Fibroblast of the aortic adventitia (primary cell): Measurements from ENCODE around the gene NIBAN1. TPM values are rescaled to one million over a fixed set of nuclear protein-coding genes. Genes with fewer than 3 reads are reported as not detected.

Source experiments
- DNase-seq: peaks from one replicate; pipeline ENCODE4 v3.0.0-alpha.2; 2010; ENCODE audit warnings: low read depth
- H3K4me3 ChIP-seq: 2 replicates; pipeline ENCODE4 v1.5.1; 2011; ENCODE audit warnings: low read depth, mild to moderate bottlenecking, control low read depth, low read length, moderate library complexity
- total RNA-seq: library from RNA; depleted of rRNA; stranded (reverse); fragments of >200 nt; gene quantifications from 2 replicates; pipeline ENCODE4 v1.2.3, GENCODE V29; 2012; ENCODE audit warnings: low replicate concordance
- TF ChIP-seq, protein P1 (sequence below): IDR thresholded peaks from 2 replicates; pipeline ENCODE4 v1.5.1; 2011; ENCODE audit warnings: mild to moderate bottlenecking, low read length, control low read depth, inconsistent platforms; ENCODE audit not compliant: insufficient read depth

Gene NIBAN1
- total RNA-seq, 1 donor = 121 TPM

DNA sequence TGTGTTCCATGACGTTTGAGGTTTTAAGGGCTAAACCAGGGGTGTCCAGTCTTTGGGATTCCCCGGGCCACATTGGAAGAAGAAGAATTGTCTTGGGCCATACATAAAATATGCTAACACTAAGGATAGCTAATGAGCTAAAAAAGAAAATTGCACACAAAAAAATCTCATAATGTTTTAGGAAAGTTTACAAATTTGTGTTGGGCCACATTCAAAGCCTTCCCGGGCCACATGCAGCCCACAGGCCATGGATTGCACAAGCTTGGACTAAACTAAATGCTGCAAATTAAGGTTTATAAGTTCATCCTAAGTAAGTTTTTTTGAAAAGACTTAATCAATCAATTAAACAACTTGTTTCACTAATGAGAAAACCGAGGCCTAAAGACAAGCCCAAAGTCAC lies 21.9 kb downstream of the NIBAN1 start:
- DNase-seq = no peak
- H3K4me3 ChIP-seq = no peak overlapping the region
- TF ChIP-seq, protein P1, sequence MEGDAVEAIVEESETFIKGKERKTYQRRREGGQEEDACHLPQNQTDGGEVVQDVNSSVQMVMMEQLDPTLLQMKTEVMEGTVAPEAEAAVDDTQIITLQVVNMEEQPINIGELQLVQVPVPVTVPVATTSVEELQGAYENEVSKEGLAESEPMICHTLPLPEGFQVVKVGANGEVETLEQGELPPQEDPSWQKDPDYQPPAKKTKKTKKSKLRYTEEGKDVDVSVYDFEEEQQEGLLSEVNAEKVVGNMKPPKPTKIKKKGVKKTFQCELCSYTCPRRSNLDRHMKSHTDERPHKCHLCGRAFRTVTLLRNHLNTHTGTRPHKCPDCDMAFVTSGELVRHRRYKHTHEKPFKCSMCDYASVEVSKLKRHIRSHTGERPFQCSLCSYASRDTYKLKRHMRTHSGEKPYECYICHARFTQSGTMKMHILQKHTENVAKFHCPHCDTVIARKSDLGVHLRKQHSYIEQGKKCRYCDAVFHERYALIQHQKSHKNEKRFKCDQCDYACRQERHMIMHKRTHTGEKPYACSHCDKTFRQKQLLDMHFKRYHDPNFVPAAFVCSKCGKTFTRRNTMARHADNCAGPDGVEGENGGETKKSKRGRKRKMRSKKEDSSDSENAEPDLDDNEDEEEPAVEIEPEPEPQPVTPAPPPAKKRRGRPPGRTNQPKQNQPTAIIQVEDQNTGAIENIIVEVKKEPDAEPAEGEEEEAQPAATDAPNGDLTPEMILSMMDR = no peak

DNA sequence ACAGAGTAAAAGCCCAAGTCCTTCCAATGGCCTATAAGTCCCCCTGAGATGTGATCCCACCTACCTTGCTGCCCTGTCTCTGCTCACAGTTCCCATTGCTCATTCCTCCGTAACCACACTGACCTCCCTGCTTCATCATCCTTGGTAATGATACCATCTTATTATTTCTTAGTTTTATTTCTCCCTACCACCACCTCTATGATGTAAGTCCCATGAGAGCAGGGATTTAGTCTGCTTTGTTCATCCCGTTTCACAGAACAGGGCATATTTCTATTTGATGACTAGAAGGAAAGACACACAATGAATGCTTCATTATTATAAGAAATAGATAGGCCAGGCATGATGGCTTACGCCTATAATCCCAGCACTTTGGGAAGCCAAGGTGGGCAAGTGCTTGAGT lies 22.5 kb downstream of the NIBAN1 start:
- TF ChIP-seq, protein P1 = no peak
- no peak overlapping the region for H3K4me3 ChIP-seq
- DNase-seq = no peak

DNA sequence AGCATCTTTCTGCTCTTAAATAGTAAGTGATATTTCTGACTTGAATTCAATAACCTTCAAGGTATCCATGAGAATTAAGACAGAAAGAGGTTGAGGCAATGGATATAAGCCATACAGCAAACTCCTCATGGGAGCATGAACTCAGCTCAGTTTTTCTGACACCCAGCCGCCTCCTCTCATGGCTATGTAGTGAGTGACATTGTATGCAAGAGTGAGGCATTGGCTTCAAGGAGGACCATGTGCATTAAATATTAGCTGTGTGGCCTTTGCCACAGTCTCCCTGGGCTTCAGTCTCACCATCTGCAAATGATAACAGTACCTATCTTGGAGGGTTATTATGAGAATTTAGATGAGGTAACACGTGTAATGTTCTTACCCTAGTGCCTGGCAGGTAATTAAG lies 23.4 kb downstream of the NIBAN1 start:
- no peak for DNase-seq
- no peak overlapping the region for H3K4me3 ChIP-seq
- TF ChIP-seq, protein P1 = no peak

DNA sequence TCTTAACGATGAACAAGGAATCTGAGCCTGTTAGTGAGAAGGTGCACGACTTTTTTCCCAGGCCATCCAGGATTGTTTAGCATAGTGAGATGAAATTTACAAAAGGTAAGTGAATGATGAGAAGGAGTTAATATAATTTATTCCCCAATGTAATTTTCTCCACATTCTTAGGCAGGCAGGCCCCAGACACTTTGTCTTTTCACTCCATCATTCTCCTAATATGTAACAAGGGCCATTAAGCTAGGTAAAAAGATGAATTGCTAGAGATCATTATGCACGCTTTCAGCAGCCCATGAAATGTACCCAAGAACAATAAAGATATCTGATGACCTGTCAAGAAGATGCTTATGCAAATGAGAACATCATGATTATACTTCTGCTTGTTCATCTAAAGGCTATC lies 24.1 kb downstream of the NIBAN1 start:
- H3K4me3 ChIP-seq = no peak overlapping the region
- TF ChIP-seq, protein P1 = no peak
- no peak for DNase-seq

DNA sequence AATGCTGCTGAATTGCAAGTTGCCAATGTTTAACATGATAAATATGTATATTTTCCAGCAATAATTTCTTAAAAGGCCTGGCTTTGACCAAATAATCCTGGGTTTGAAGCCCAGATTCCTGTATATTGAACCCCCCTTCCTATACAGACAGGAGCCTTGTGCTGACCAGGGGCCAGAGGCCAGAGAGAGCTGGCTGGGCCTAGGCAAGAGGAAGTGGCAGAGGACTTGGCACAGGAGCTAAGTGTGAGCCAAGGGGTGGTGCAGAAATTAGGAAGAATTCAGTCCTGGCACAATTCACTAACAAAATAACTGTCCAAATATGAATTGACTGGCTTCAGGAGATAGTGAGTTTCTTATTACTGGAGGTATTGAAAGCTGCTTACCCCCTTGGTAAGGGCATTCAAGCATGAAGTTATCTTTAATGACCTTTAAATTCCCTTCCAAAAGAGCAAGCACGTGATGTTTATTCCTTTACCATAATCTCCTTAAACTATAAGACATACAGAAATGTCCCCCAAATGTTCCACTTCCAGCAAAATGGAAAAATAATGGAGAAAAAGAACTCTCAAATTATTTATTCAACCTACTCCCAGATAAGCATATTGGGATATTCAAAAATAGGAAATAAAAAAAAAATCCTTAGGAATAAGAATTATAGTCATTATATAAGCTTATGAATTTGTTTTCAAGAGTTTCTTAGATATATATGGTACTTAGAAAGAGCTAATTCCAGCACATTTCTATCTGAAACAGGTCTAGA lies 26.6 kb downstream of the NIBAN1 start:
- H3K4me3 ChIP-seq = no peak overlapping the region
- no peak for DNase-seq
- TF ChIP-seq, protein P1 = no peak

DNA sequence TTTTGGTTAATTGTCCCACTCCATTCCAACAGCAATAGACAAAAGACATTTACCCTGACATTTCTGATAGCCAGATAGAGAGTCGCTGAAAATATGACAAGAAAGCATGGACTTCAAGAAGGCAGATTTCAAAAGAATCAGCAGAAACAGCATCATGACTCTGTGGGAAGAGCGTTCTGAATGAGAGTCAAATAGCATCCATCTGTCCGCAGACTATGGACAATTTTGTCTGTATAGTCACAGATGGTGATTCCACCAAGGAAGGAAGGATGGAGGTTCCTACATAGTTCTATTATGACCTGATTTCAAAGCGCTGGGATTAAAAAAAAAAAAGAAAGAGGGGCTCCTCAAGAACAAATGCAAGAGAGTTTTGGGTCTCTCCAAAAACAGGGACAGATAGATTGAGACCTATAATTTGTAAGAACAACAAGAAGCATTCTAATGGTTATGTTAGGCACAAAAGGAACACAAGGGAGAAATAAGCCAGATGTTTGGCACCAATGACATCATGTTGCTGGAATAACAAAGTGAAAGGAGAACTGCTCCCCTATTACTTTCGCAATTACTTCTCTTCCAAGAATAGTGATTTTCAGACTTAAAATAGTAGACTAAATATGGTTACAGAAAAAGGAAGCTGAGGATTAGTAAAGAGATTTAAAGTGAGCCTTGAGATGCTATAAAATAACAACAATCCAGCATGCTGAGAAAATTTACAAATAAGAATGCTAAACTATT lies 28.5 kb downstream of the NIBAN1 start:
- DNase-seq = peak; percentile 82
- TF ChIP-seq, protein P1 = no peak
- H3K4me3 ChIP-seq = no peak overlapping the region

DNA sequence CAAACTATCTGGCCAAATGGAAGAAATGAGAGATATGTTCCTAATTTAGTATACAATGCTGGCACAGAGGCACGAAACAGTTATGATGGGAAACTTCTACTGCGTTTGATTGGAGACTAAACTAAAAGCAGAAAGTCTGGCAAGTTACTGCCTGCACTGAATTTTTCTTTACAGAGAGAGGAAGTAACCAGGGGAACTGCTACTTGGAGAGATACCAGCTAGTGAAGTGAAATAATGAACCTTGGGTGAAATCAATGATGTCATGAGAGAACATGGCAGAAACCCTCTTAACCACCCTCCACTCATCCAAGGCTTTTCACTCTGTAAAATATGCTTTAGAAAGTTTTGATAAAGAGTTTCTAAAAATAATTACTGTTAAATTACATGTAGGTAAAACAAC lies 29.3 kb downstream of the NIBAN1 start:
- TF ChIP-seq, protein P1 = no peak
- no peak overlapping the region for H3K4me3 ChIP-seq
- peak; percentile 48 for DNase-seq
